HG03378 (cell line): ENCODE measurements around the gene TH.
"Not testable (repeated sequence)": the region's sequence is repeated elsewhere in the genome, so short reads cannot be mapped to it uniquely, and the experiment has no call there.

Source experiments
- ATAC-seq: cut with Tn5 transposase; IDR thresholded peaks from one replicate; pipeline ENCODE4 v1.9.1; 2021; ENCODE audit warnings: mild to moderate bottlenecking, moderate library complexity; ENCODE audit not compliant: unreplicated experiment

The TH gene

GRCh38 chr11:2196970-2197770, 25.6 kb upstream of the TH start:
- ATAC-seq, result no peak

DNA sequence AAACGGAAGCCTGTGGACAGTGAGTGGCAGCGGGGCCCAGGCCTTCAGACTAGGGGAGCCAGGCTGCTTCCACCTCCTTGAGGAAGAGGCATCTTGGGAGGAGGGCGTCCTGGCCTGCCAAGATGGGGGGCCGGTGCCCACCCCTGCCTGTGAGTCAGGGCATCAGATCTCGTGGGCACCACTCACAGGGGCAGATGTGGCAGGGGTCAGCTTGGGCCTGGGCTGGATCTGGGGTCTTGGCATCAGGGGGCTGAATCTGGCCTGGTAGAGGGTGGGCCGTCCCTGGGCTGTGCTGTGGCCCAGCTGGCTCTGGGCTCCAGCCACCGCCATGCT, 24.1 kb upstream of the TH start:
- ATAC-seq, result no peak

DNA sequence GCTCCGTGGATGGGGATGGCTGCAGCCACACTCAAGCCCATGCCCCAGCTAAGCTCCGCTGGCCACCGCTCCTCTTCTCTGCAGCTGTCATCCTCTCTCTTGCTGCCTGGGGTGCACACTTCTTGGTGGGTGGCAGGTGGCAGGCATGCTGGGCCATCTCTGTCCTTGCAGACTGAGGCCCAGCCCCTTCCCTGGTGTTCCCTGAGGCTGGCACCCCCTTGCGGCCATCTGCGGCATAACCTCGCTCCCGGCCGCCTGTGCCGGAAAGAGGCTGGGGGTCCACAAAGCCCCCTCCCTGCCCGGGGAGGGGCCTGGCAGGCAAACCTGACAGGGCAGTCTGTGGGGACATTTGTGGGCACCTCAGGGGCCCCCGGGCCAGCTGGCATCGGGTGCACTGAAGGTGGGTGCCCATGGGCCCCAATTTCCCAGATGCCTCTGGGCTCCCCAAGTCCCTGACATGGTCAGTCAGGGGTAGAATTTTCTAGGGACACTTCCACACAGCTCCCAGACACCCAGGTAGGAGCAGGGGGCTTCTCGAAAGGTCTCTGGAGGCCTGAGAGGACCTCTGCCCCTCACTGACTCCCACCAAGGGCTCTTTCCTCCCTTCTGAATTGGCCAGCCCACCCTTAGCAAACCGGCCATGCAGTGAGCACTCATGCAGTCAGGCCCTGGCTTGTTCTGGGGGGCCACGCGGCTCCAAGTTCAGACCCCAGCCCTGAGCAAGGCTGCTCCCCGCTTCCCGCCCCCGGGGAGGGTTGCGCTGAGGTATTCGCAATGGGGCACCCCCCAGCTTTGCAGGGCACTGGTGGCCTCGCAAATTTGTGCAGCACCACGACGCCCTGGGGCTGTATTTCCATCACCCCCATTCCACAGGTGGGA, 23.5 kb upstream of the TH start:
- no peak for ATAC-seq

GRCh38 chr11:2193888-2194595, 22.4 kb upstream of the TH start:
- ATAC-seq, result not testable (repeated sequence)

- ATAC-seq, result no peak
Observed at GRCh38 chr11:2193099-2193887, 21.7 kb upstream of the TH start.

DNA sequence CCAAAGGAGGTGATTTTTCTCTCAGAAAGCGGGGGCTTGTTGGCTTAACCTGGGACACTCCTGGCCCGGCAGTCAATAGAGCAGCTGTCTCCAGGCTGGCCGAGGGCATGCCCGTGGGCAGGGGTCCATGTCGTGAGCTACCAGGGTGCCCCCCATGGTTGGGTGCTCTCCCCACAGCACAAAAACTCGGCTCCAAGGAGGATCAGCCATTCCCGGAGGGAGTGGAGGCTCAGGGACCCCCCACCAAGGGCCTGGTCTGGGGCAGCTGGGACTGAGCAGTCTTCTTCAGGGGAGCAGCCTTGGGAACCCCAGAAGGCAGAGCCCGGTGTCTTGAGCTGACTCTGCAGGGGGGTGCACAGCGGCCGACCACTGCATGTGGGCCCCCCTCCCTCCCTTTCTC, 20.8 kb upstream of the TH start:
- ATAC-seq, result no peak

GRCh38 chr11:2191883-2192282, 20.3 kb upstream of the TH start:
- ATAC-seq, result no peak

DNA sequence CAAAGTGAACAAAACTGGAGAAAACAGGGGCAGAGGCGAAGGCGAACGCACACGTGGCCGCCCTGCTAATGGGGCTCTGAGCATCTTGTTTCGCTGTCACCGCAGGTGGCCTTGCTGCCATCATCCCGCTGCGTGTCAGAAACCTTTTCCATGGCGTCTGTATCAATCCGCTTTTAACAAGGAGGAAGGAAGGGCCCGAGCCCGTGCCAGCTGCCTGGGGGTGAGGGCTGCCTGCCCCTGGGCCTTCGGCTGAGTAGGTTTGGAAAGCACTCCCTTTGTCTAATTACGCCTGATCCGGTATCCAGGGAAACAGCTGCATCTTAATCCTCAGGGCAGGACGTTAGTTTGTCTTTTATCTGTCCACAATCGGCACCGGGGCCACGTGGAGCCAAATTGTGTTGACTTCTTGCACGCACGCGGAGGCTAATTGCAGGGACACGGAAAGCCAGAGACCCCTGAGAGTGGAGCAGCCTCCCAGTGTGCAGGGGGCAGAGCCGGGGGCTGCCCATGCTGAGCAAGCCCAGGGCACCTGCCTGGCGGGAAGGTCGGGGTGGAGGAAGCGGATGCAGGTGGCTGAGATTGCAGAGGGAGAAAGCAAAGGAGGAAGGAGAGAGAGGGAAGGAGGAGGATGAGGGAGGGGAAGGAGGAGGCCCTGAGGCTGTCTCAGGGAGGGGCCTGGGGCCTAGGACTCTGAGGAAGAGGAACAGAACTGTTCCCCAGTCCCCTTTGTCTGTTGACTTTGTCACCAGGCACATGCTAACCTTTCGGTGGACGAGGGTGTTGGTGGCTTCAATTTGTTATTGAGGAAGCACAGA, 19.2 kb upstream of the TH start:
- no peak for ATAC-seq

- no peak for ATAC-seq
Observed at GRCh38 chr11:2189938-2190656, 18.5 kb upstream of the TH start.

- no peak for ATAC-seq
Observed at GRCh38 chr11:2188745-2189144, 17.1 kb upstream of the TH start.

GRCh38 chr11:2187280-2187707, 15.7 kb upstream of the TH start:
- no peak for ATAC-seq

GRCh38 chr11:2186669-2187279, 15.2 kb upstream of the TH start:
- no peak for ATAC-seq

DNA sequence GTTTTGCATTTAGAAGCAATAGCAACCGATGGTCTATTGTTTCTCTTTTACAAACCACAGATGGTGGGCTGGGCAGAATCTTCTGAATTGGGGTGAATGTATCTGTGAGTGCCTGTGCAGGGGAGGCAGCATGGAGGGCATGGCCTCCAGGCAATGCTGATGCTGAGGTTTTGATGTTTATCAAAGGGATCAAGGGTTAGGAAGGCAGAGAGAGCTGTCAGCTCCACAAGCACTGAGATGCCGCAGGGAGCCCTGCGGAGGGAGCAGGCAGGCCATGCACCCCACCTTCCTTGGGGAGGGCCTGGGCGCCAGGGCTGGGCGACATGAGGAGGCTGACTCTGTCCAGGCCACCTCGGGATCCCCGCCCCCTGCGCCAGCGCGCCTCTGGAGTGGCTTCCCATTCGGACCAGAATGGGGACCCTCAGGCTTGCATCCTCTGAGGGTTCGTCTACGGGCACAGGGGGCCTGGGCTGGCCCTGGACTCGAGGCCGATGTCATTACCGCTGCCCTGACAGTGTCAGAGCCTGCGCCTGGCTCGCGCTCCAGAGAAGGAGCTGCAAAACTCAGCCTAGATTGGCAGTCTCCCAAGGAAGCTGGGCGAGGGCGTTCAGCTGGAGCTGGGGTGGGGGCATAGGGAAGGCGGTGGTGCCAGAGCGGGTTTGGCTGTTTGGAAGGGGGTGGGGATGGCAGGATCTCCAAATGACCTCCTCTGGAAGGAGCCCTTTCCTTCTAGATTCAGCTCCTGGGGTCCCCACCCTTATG, 13.9 kb upstream of the TH start:
- ATAC-seq, result no peak

- ATAC-seq, result no peak
Observed at GRCh38 chr11:2182692-2183474, 11.3 kb upstream of the TH start.

- ATAC-seq, result no peak
Observed at GRCh38 chr11:2182075-2182474, 10.5 kb upstream of the TH start.

- no peak for ATAC-seq
Observed at GRCh38 chr11:2180789-2181370, 9.3 kb upstream of the TH start.

GRCh38 chr11:2180347-2180746, 8.7 kb upstream of the TH start:
- no peak for ATAC-seq
